Non-pigmented ciliary epithelial cell (primary cell): ENCODE results near the gene MGA.

Source experiments
- DNase-seq: peaks from one replicate; pipeline ENCODE4 v3.0.0-alpha.2; 2010; ENCODE audit warnings: low read depth

Gene MGA

DNA sequence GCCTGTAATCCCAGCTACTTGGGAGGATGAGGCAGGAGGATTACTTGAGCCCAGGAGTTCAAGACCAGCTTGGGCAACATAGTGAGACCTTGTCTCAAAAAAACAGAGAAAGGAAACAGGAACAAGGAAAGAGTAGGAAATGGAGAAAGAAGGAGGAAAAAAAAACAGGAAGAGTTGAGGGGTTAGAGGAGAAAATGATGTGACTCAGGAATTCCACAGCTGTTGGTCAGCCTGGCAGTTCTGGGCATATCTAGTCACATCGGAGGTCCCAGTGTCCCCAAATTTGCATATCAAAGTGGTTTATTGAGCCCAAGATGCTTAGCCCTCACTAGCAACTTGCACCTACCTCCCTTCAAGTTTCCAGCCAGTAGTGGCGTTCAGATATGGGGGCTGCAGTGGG lies 148.9 kb downstream of the MGA start:
- no peak for DNase-seq

GRCh38 chr15:41809526-41810220 lies 149.5 kb downstream of the MGA start:
- no peak for DNase-seq

DNA sequence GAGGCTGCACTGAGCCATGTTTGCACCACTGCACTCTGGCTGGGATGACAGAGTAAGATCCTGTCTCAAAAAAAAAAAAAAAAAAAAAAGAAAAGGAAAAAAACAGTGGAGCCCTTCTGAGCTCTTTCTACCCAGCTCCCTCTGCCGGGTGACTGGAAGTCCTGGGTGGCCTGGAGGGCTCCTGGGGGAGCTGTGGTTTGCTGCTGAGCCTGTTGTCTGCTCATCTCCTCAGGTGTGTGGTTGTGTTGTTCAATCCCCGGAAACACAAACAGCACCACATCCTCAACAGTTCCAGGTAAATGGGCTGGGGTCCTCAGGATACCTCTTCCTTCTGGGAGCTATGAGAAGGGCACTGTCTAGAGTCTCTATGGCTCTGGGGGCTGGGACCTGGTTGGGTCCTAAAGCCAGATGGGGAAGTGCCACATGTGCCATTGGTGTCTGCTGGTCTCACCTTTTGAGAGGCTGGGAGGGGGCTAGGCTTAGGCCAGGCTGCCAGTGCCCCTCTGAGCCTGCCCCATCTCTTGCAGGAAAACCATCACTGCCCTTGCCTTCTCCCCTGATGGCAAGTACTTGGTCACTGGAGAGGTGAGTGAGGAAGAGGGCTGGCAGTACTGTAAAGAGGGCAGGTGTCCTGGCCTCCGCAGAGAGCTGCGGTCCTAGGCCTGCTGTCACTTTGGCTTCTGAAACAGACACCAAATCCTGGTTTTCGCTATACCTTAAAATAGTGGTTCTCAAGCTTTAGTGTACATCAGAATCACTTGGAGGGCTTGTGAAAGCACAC lies 150.6 kb downstream of the MGA start:
- DNase-seq = no peak

DNA sequence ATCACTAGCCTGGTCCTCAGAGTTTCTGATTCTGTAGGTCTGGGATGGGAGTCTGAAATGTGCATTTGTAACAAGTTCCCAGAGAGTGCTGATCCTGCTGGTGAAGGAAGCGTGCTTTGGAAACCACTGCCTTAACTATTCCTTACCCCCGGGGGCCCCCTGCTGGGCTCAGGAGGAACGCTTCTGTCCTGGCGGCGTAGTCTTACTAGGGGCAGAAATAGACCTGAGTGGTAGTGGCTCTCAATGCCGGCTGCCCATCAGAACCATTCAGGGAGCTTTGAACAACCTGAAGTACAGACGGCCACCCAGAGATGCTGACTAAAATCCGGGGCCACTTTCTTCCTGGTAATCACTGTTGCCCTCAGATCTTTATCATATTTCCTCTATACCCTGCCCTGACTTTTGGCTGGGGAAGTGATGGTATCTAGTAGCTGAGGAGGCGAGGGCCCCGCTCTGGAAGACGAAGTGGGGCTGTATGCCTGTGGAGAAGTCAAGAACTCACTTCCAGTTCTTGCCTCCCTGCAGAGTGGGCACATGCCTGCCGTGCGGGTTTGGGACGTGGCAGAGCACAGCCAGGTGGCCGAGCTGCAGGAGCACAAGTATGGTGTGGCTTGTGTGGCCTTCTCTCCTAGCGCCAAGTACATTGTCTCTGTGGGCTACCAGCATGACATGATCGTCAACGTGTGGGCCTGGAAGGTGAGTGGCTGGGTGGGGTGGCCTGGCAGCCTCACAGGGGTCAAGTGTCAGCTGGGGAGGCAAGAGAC lies 151.4 kb downstream of the MGA start:
- DNase-seq = no peak

DNA sequence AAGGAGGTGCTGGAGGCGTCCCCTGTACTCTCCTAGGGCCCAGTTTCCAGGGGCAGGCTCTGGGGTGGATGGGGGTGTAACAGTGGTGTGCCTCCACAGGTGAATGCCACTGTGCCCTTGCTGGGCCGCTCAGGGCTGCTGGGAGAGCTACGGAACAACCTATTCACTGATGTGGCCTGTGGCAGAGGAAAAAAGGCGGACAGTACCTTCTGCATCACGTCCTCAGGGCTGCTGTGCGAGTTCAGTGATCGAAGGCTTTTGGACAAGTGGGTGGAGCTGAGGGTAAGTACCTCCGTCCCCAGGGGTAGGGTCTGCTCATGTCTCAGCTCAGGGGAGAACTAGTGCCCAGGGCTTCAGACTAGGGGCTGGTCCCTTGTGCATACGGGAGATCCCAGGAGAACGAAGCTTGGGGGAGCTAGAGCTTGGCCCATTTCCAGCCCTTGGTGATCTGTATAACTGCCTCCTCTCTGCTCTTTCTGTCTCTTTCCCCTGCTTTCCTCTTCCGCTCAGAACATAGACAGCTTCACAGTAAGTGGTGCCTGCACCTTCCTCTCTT lies 152.7 kb downstream of the MGA start:
- DNase-seq = no peak

DNA sequence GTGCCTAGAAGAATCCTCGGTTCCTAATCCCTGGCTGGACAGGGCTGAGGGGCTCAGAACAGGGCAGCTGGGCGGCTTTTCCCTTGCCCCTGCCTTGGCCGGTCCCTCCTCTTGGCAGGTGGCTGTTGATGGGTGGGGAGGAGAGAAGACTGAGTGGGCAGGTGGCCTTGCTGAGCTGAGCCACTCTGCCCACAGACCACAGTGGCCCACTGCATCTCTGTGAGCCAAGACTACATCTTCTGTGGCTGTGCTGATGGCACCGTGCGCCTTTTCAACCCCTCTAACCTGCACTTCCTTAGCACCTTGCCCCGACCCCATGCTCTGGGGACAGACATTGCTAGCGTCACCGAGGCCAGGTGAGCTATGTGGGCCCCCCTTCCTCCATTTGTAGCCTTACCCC lies 153.2 kb downstream of the MGA start:
- no peak for DNase-seq

- DNase-seq = no peak
These were observed 154.3 kb downstream of the MGA start for GRCh38 chr15:41814534-41814933.

DNA sequence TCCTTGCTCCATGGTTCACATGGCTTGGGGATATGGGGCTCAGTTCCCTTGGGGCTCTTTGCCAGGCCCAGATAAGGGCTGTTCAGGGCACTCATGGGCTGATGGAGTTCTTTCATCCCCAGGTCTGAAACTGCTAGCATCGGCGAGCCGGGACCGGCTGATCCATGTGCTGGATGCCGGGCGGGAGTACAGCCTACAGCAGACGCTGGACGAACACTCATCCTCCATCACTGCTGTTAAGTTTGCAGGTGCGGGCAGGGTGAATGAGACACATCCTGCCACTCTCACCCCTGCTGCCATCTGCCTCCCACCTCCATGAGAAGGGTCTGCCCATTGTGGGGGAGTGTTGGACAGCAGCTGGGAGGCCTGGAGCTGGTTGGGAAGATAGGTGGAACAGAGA lies 156.6 kb downstream of the MGA start:
- no peak for DNase-seq

GRCh38 chr15:41817327-41817726 lies 157.1 kb downstream of the MGA start:
- no peak for DNase-seq

GRCh38 chr15:41817781-41818180 lies 157.6 kb downstream of the MGA start:
- DNase-seq = no peak

DNA sequence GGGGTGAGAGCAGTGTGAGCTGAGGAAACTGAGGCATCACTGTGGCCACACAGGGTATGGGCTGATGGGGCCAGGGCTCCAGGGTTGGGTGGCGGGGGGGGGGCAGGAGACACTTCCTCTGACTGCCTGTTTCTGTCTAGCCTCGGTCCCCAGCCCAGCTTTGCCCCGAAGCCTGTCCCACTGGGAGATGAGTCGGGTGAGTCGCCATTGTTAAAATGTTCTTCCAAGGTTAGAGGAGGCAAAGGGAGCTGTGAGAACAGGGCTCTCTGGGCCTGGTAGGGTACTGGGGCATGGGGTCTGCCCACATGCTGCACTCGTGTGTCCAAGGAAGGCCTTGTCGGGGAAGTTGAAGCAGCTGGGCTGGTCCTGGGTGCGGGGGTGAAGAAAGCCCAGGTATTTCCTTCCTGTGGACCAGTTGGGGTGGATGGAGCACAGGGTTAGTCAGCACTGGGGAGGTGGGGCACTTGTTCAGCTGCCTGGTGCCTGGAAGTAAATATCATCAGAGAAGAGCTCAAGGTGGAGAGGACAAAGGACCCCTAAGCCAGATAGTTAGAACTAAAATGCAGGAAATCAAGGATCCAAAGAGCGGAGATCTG lies 159.3 kb downstream of the MGA start:
- no peak for DNase-seq

DNA sequence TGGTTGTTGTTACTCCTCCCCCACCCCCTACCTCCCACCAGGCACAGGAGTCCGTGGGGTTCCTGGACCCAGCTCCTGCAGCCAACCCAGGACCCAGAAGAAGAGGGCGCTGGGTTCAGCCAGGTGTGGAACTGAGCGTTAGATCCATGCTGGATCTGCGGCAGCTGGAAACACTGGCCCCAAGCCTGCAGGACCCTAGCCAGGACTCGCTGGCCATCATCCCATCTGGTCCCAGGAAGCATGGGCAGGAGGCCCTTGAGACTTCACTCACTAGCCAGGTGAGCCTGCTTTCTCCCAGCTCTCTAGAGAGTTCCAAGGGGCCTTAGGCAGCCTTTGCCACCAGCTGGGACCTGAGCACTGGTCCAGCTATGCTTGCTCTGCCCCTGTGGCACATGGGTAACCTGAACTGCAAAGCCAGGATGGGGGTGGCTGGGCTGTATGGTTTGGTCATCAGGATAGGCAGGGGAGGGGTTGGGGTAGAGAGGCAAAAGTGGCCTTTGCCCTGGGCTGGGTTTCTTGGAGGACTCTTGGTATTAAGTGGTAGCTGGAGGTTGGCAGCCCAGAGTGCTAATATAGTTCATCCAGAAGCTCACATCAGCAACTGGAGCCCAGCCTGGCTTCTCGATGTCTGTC lies 160.7 kb downstream of the MGA start:
- no peak for DNase-seq

GRCh38 chr15:41821831-41822230 lies 161.6 kb downstream of the MGA start:
- DNase-seq = no peak

DNA sequence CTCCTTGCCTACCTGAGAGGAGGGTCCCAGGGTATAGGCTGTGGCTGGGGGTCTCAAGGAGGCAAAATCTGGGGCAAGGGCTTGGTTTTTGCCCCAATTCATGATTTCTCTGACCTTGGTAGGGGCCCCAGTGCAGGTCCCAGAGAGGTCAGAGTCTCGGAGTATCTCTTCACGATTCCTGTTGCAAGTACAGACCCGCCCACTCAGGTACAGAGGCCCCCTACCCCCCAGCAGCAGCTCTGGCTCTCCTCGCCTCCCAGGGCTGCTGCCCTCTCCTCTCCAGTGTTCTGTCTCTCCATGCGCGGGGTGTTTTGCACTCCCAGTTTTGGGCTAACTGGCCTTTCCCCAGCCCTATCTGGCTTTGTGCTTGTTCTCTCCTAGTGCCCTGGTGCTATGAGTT lies 162.3 kb downstream of the MGA start:
- no peak for DNase-seq
